IPS DF 6.9 (cell line): ENCODE measurements around the gene KCNQ1.

Experiments
- DNase-seq: peaks from one replicate; pipeline ENCODE4 v3.0.0-alpha.2; 2013; ENCODE audit warnings: low read depth, low spot score
- H3K27ac ChIP-seq: one replicate; pipeline ENCODE4 v1.5.1; 2013; ENCODE audit warnings: low read length, control low read depth
- H3K27me3 ChIP-seq: 2 replicates; pipeline ENCODE4 v1.6.1; 2013; ENCODE audit warnings: mild to moderate bottlenecking, low read length; ENCODE audit not compliant: control insufficient read depth, insufficient read depth
- H3K36me3 ChIP-seq: 2 replicates; pipeline ENCODE4 v1.6.1; 2013; ENCODE audit warnings: low read length; ENCODE audit not compliant: control insufficient read depth, insufficient read depth
- H3K4me1 ChIP-seq: 2 replicates; pipeline ENCODE4 v1.6.1; 2013; ENCODE audit warnings: low read length; ENCODE audit not compliant: control insufficient read depth, insufficient read depth
- H3K4me3 ChIP-seq: 2 replicates; pipeline ENCODE4 v1.5.1; 2013; ENCODE audit warnings: mild to moderate bottlenecking, low read length
- H3K9me3 ChIP-seq: 2 replicates; pipeline ENCODE4 v1.6.1; 2013; ENCODE audit warnings: low read length, inconsistent platforms; ENCODE audit not compliant: control insufficient read depth, insufficient read depth
- WGBS: extraction: QIAGEN DNeasy Blood & Tissue Kit; methylation state at CpG from one replicate; pipeline ENCODE4 v1.1.7; 2013; ENCODE audit warnings: mixed read lengths, missing lambda C conversion rate; ENCODE audit not compliant: insufficient read length, insufficient coverage; 5-methylcytosine and 5-hydroxymethylcytosine counted together

KCNQ1 gene

DNA sequence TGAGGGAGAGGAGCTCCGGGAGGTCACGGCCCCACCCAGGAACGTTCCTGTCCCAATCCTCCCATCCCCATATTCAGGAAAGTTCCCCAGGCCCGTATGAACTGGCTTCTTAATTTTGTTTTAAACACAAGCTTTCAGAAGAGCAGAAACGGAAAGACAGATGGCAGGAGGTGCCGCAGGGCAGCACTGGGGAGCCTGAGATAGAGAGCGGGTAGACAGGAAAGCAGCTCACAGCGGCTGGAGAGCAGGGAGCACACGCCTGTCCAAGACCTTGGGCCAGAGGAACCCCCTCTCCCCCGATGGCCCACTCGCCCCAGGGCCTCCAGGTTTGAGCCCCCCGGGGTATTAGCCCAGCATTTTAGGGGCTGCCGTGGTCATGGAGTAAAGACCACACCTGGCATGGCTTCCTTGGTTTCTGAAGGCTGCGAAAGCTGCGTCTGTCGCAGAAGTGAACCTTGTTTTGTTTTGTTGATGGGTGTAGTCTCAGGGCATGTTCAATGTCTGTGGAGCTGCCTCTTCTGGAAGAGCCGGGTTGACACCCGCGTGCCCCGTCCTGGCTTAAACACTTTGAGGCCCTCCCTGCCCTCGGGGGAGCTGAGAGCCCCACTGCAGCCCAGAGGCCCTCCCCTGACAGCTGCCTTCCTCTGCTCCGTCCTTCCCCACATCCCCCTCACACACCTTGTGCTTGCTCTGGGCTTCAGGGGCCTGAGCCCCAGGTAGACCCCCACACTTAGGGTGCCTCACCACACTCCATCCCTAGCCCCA is 272.9 kb downstream of the KCNQ1 start:
- no peaks in the 10 kb centered on the region for H3K9me3 ChIP-seq
- no peaks in the 10 kb centered on the region for H3K36me3 ChIP-seq
- H3K4me3 ChIP-seq, result no peak overlapping the region
- H3K4me1 ChIP-seq, result peaks cover 5% of the 10 kb centered on the region
- peaks cover 27% of the 10 kb centered on the region; the same call in 1 of the 2 replicates for H3K27me3 ChIP-seq
- DNase-seq, result no peak
- no CpG with 5 or more reads among the region's 22 CpGs for WGBS
- no peak overlapping the region for H3K27ac ChIP-seq

DNA sequence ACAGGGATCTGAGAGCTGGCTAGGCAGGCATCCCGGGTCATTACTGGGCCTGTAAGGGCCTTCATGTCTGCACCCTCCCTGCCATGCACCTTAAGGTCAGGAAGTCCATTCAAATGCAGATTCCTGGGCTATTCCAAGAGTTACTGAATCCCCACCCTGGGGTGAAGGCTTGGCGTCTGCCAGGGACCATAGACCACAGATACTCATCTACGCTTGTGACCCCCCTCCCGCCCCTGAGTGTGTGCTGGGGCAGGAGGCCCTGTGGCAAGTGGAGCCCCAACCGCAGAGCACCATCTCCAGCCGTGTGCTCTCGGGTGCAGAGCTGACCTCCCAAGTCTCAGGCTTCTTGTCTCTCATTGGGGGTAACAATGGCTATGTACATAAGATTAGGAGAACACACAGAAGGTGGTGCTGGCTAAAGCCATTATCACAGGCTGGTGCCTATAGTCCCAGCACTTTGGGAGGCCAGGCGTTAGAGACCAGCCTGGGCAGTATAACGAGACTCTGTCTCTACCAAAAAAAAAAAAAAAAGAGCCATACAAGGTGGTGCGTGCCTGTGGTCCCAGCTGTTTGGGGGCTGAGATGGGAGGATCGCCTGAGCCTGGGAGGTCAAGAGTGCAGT is 274.1 kb downstream of the KCNQ1 start:
- no CpG with 5 or more reads among the region's 11 CpGs for WGBS

GRCh38 chr11:2719831-2720590 is 275.2 kb downstream of the KCNQ1 start:
- Histone ChIP-seq H3K9me3 (no peaks in the 10 kb centered on the region), H3K4me3 (no peak overlapping the region), H3K27ac (no peak overlapping the region), H3K36me3 (no peaks in the 10 kb centered on the region), H3K27me3 (peaks cover 30% of the 10 kb centered on the region), H3K4me1 (peaks cover 5% of the 10 kb centered on the region)
- DNase-seq, result no peak
- WGBS, result no CpG with 5 or more reads among the region's 17 CpGs

More for the DNA sequence above, 274.1 kb downstream of the KCNQ1 start:
- peaks cover 5% of the 10 kb centered on the region for H3K4me1 ChIP-seq
- H3K27me3 ChIP-seq, result peaks cover 30% of the 10 kb centered on the region
- no peaks in the 10 kb centered on the region for H3K36me3 ChIP-seq
- H3K27ac ChIP-seq, result no peak overlapping the region
- H3K9me3 ChIP-seq, result no peaks in the 10 kb centered on the region
- no peak overlapping the region for H3K4me3 ChIP-seq
- no peak for DNase-seq

- no peak for DNase-seq
- Histone ChIP-seq H3K27me3 (peaks cover 31% of the 10 kb centered on the region), H3K9me3 (no peaks in the 10 kb centered on the region), H3K4me3 (no peak overlapping the region), H3K36me3 (no peaks in the 10 kb centered on the region), H3K27ac (no peak overlapping the region), H3K4me1 (peaks cover 5% of the 10 kb centered on the region)
- WGBS, result no CpG with 5 or more reads among the region's 27 CpGs
Measured at GRCh38 chr11:2721210-2721916, 276.6 kb downstream of the KCNQ1 start.

DNA sequence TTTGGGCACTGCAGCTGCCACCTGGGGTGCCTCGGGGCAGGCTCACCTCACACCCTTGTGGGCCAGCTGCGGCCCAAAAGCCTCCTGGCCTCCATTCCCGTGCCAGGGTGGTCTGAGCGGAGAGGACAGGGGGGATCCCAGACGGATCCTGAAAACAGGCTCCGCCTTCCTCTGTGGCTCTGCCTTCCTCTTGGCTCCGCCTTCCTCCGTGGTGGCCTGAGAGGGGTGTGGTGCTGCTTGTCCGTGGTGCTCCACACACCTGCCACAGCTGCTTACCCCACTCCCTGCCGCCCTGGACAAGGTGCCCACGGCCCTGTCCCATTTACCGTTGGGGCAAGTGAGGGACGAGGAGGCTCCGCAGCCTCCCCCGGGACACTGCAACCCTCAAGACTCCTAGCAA is 278.1 kb downstream of the KCNQ1 start:
- WGBS, result no CpG with 5 or more reads among the region's 15 CpGs
- H3K36me3 ChIP-seq, result no peaks in the 10 kb centered on the region
- no peak for DNase-seq
- H3K9me3 ChIP-seq, result no peaks in the 10 kb centered on the region; the same call in 1 of the 2 replicates
- peaks cover 26% of the 10 kb centered on the region for H3K27me3 ChIP-seq
- H3K4me3 ChIP-seq, result no peak overlapping the region
- peaks cover 5% of the 10 kb centered on the region for H3K4me1 ChIP-seq
- H3K27ac ChIP-seq, result no peak overlapping the region

GRCh38 chr11:2724104-2724503 is 279.3 kb downstream of the KCNQ1 start:
- no CpG with 5 or more reads among the region's 16 CpGs for WGBS
- DNase-seq, result no peak
- Histone ChIP-seq H3K36me3 (no peaks in the 10 kb centered on the region), H3K4me3 (no peak overlapping the region), H3K9me3 (no peaks in the 10 kb centered on the region; the same call in 1 of the 2 replicates), H3K27me3 (peaks cover 26% of the 10 kb centered on the region), H3K27ac (no peak overlapping the region), H3K4me1 (no peaks in the 10 kb centered on the region; the same call in 1 of the 2 replicates)

DNA sequence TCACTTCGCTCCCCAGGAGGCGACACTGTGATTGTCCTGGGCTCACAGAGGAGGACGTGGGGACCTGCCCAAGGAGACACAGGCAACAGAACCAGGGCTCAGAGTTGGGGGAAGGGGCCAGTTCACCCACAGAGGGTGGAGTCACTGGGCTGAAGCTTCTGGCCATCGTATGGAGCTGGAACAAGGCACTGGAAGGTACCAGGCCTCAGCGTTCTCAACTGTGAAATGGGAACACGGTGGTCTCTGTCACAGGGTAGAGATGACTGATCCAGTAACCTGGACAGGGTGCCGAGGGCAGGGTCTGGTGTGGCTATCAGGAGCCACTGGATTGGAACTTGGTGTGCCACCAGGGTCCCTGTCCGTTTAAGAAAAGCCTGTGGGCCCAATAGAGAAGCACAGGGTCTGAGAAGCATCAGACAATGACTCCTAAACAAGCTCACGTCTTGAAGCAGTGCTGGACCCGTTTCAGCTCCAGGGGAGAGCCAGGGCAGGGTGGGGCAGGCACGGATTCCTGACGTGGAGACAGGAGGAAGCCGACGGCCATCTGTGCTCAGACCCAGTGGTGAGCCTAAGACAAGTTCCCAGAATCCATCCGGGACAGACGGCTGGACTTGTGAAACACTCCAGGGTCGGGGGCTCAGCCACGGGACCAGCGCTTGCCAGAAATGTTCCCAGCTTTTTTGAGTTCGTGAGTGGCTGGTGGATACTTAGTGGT is 280.0 kb downstream of the KCNQ1 start:
- peaks cover 23% of the 10 kb centered on the region for H3K27me3 ChIP-seq
- H3K36me3 ChIP-seq, result no peaks in the 10 kb centered on the region
- DNase-seq, result no peak
- no peak overlapping the region for H3K27ac ChIP-seq
- no peaks in the 10 kb centered on the region; the same call in 1 of the 2 replicates for H3K4me1 ChIP-seq
- no peaks in the 10 kb centered on the region; the same call in 1 of the 2 replicates for H3K9me3 ChIP-seq
- no peak overlapping the region for H3K4me3 ChIP-seq
- no CpG with 5 or more reads among the region's 20 CpGs for WGBS

- no peak overlapping the region for H3K27ac ChIP-seq
- H3K9me3 ChIP-seq, result no peaks in the 10 kb centered on the region; the same call in 1 of the 2 replicates
- no peaks in the 10 kb centered on the region; the same call in 1 of the 2 replicates for H3K4me1 ChIP-seq
- no CpG with 5 or more reads among the region's 27 CpGs for WGBS
- H3K27me3 ChIP-seq, result peaks cover 17% of the 10 kb centered on the region
- no peak for DNase-seq
- H3K4me3 ChIP-seq, result no peak overlapping the region
- H3K36me3 ChIP-seq, result no peaks in the 10 kb centered on the region
Measured at GRCh38 chr11:2725368-2726300, 280.8 kb downstream of the KCNQ1 start.

- H3K36me3 ChIP-seq, result no peaks in the 10 kb centered on the region
- WGBS, result no CpG with 5 or more reads among the region's 4 CpGs
- no peaks in the 10 kb centered on the region; the same call in 1 of the 2 replicates for H3K9me3 ChIP-seq
- no peak for DNase-seq
- H3K27ac ChIP-seq, result no peak overlapping the region
- H3K4me1 ChIP-seq, result no peaks in the 10 kb centered on the region
- H3K27me3 ChIP-seq, result peaks cover 13% of the 10 kb centered on the region
- H3K4me3 ChIP-seq, result no peak overlapping the region
Measured at GRCh38 chr11:2726964-2727363, 282.2 kb downstream of the KCNQ1 start.
